Cardiac fibroblast (primary cell): ENCODE measurements around the gene UTS2.

Experiments
- DNase-seq, 2 donors: peaks; one replicate each; pipeline versions ENCODE4 v3.0.0 to v3.0.0-alpha.2; 2010; ENCODE audit warnings: low read depth in 2 of 2
- H3K4me3 ChIP-seq, 2 donors: replicated peaks in 1 of 2; 1 replicate in 1 of 2; 2 replicates in 1 of 2; pipeline ENCODE4 v1.5.1; 2011; ENCODE audit warnings: low read depth in 2 of 2, low read length in 2 of 2, mild to moderate bottlenecking in 2 of 2, moderate library complexity in 1 of 2
- CTCF ChIP-seq: IDR thresholded peaks from one replicate; pipeline ENCODE4 v1.5.1; 2011; ENCODE audit warnings: low read depth, mild to moderate bottlenecking, low read length, inconsistent platforms

The UTS2 gene

DNA sequence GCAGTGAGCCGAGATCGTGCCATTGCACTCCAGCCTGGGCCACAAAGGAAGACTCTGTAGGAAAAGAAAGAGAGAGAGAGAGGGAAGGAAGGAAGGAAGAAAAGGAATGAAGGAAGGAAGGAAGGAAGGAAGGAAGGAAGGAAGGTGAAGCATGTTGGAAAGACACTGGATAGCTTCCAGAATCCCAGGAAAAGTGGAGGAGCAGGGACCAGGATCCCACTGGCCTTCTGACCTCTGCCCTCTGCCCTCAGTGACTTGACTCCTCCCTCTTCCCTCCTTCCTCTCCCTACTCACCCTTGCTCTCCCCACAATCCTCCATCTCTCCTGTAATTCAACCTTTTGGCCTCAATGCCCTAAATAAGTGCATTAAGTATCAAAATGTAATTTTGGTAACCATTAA, 4.1 kb upstream of the UTS2 start:
- DNase-seq: no peak
- no peak for TF ChIP-seq CTCF
- no peak overlapping the region for H3K4me3 ChIP-seq

DNA sequence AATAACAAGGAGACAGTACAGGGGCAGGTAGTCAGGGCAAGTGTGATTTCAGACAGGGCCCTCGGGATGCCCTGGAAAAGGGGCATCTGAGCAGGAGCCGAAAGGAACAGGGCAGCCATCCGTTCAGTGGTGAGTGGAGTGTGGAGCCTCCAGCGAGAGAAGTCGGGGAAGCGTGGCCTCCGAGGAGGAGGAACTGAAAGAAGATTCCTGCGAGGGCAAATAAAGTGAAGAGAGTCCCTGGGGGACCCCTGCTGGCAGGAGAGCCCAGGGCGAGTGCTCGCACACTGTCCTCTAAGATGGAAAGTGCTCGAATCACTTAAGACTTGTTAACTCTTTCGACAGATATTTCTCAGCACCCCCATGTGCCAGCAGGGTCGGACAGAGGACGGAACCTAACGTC, 3.5 kb upstream of the UTS2 start:
- no peak for TF ChIP-seq CTCF
- DNase-seq: peak; percentile 3 to 10
- no peak overlapping the region for H3K4me3 ChIP-seq

DNA sequence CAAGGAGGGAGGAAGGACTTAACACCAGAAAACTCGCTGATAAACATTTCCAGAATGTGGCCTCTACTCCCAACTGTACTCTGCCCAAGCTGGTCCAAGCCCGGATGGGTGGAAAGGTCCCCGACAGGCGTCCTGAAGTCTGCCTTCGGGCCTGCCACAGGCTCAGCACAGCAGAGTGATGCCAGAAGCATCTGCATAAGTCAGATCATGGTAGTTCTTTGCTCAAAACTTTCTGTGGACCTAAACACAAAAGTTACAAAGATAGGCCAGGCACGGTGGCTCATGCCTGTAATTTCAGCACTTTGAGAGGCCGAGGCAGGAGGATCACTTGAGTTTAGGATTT, 790 bp upstream of the UTS2 start:
- TF ChIP-seq CTCF: no peak
- DNase-seq: no peak
- H3K4me3 ChIP-seq: no peak overlapping the region

- DNase-seq: no peak
- TF ChIP-seq CTCF: no peak
- no peak overlapping the region for H3K4me3 ChIP-seq
Observed at GRCh38 chr1:7850786-7851185, 2.1 kb downstream of the UTS2 start.

GRCh38 chr1:7847599-7847998, 5.3 kb downstream of the UTS2 start:
- DNase-seq: peak; percentile 66 to 89
- H3K4me3 ChIP-seq: no peak overlapping the region
- no peak for TF ChIP-seq CTCF

- no peak for TF ChIP-seq CTCF
- no peak for DNase-seq
- no peak overlapping the region for H3K4me3 ChIP-seq
Observed at GRCh38 chr1:7846656-7847055, 6.2 kb downstream of the UTS2 start.

GRCh38 chr1:7845761-7846160, 7.1 kb downstream of the UTS2 start:
- TF ChIP-seq CTCF: no peak
- DNase-seq: peak in 1 of 2 donors; percentile 83
- no peak overlapping the region for H3K4me3 ChIP-seq
